ENCODE results near the gene GRID1.

Gene GRID1

DNA sequence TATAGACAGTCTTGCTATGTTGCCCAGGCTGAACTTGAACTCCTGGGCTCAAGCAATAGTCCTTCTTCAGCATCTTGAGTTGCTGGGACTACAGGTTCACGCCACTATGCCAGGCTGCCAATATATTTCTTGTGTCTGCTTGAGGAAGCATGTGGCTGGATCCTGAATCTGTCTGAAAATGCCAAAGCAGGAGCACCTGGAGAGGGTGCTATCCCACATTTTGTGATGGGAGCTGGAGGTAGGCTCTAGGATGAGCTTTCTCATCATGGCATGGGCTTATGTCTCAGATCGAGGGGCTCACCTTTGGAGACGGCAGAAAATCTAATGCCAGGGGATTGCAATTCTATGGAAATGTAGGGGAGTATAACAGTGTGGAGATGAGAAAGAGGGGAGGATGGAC, 744.2 kb downstream of the GRID1 start:
- no peak for DNase-seq (ENCODE audit: low spot score)
- in situ Hi-C loops (cut with MboI; ENCODE audit: low pct_unique_long_range_greater_than_20kb, low sequenced_read_pairs, unreplicated experiment) = no loop called here
- TF ChIP-seq, protein P1, sequence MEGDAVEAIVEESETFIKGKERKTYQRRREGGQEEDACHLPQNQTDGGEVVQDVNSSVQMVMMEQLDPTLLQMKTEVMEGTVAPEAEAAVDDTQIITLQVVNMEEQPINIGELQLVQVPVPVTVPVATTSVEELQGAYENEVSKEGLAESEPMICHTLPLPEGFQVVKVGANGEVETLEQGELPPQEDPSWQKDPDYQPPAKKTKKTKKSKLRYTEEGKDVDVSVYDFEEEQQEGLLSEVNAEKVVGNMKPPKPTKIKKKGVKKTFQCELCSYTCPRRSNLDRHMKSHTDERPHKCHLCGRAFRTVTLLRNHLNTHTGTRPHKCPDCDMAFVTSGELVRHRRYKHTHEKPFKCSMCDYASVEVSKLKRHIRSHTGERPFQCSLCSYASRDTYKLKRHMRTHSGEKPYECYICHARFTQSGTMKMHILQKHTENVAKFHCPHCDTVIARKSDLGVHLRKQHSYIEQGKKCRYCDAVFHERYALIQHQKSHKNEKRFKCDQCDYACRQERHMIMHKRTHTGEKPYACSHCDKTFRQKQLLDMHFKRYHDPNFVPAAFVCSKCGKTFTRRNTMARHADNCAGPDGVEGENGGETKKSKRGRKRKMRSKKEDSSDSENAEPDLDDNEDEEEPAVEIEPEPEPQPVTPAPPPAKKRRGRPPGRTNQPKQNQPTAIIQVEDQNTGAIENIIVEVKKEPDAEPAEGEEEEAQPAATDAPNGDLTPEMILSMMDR (IDR thresholded peaks at IDR 0.05; ENCODE audit: extremely low read depth, insufficient read depth, missing control alignments) = no peak

DNA sequence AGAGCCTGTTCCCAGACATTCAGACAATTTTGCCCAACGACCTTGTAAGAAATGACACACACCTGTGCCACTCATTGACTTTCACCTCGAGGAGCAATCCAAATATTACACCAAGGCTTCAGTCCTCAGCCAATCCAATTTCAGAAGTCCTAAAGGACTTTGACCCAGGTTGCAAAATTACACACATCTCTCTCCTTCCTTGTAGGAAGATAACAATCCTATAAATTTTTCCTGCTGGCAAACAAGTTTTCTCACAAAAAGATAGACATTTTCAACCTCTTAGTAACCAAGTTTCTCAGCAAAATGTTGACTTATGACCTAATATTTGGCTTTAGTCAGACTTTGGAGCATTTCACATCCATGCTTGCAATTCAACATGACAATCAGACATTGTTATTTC, 745.0 kb downstream of the GRID1 start:
- no peak for DNase-seq (ENCODE audit: low spot score)
- TF ChIP-seq, protein P1 (IDR thresholded peaks at IDR 0.05; ENCODE audit: extremely low read depth, insufficient read depth, missing control alignments) = no peak
- in situ Hi-C loops (cut with MboI; ENCODE audit: low pct_unique_long_range_greater_than_20kb, low sequenced_read_pairs, unreplicated experiment) = no loop called here

DNA sequence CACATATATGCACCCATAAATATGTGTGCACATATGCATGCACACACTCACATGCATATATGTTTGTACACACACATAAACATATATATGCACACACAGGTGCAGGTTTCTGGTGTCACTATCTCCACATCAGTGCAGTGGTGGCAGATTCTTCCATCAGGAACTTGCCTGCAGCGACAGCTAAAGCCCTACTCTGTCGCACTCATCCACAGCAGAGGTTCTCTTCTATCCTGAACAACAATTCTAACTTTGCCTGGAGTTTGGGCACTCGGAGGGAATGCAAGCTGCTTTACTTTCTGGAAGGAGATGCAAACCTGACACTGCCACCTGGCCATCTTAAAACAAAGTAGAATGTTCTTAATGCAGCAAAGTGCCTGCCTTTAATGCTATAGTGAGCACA, 745.8 kb downstream of the GRID1 start:
- in situ Hi-C loops (cut with MboI; ENCODE audit: low pct_unique_long_range_greater_than_20kb, low sequenced_read_pairs, unreplicated experiment) = no loop called here
- TF ChIP-seq, protein P1 (IDR thresholded peaks at IDR 0.05; ENCODE audit: extremely low read depth, insufficient read depth, missing control alignments) = no peak
- no peak for DNase-seq (ENCODE audit: low spot score)

DNA sequence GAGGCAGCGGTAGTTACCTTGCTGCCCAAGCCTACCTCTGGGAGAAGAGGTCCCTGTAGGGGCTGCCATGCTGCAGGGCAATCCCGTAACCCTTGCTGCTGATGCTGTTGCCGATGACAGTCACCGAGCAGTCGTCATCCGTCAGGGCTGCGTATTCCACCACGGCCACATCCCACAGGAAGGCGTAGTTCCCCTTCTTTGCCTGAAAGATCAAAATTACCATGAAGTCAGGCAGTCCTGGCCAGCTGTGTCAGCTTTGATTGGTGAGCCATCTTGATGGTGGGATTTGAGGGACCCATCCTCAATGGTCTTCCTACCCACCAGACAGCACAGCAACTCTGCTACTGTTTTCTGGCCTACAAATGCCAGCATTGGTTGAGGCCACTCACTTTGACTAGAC, 746.8 kb downstream of the GRID1 start:
- TF ChIP-seq, protein P1 (IDR thresholded peaks at IDR 0.05; ENCODE audit: extremely low read depth, insufficient read depth, missing control alignments) = no peak
- no peak for DNase-seq (ENCODE audit: low spot score)
- in situ Hi-C loops (cut with MboI; ENCODE audit: low pct_unique_long_range_greater_than_20kb, low sequenced_read_pairs, unreplicated experiment) = no loop called here

DNA sequence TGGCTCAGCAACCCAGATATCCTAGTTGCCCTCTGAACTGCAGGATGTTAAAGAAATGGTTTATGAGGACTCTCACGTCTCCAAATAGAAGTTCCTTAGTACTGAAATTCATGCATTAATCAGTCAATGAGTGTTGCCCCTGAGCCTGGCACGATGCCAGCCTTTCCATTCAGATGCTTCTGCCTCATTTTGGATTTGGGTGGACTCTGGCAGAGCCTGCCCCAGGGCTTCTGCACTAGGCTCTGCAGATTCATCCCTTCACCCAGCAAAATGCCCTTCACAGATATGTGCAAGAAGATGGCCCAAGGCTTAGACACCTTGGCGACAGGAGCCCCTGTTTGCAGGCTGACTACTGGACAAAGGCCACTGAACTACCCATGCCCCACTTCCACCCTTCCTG, 747.8 kb downstream of the GRID1 start:
- no peak for DNase-seq (ENCODE audit: low spot score)
- TF ChIP-seq, protein P1 (IDR thresholded peaks at IDR 0.05; ENCODE audit: extremely low read depth, insufficient read depth, missing control alignments) = no peak
- in situ Hi-C loops (cut with MboI; ENCODE audit: low pct_unique_long_range_greater_than_20kb, low sequenced_read_pairs, unreplicated experiment) = no loop called here

DNA sequence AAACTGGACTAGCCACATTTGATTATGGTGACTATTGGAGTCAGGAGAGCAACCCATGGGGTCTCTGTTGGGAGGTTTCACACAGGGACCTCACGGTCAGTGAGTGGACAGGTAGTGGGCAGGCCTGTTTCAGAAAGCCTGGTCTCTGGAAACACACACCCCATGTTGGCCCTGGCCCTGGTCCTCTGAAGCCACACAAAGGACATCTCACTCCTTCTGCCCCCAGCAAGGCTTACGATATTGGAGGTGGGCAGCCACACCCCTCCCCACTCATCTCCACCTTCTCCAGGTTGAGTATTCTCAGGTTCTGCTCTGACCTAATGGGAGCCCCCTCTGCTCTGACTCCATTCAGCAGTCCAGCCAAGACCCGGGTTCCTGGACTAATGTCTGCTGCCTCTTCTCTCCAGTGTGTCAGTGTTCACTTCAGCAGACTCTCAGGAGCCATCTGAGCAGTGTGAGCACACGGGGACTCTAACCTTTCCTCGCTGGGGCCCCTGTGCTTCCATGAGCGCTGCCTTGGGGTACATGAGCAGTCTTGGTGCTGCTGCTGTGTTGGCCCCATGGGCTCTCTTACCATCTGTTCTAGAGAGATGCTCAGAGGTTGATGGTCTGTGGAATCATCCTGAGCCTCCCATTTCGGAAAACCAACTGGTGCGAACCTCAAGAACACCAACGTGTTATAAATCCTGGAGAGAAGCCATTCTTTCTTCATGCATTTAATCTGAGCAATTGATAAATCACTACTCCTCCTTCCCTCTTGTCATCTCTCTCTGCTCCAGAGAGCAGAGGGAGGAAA, 748.6 kb downstream of the GRID1 start:
- in situ Hi-C loops (cut with MboI; ENCODE audit: low pct_unique_long_range_greater_than_20kb, low sequenced_read_pairs, unreplicated experiment) = no loop called here
- TF ChIP-seq, protein P1 (IDR thresholded peaks at IDR 0.05; ENCODE audit: extremely low read depth, insufficient read depth, missing control alignments) = no peak
- no peak for DNase-seq (ENCODE audit: low spot score)
